Neural crest cell (in vitro differentiated cells): Measurements from ENCODE around the gene TSPAN18. TPM values are rescaled to one million over a fixed set of nuclear protein-coding genes. Genes with fewer than 3 reads are reported as not detected.

ENCODE experiments used
- DNase-seq: peaks from one replicate; pipeline ENCODE4 v3.0.0; 2021; ENCODE audit warnings: low read depth, mixed read lengths, low spot score
- H3K27ac Mint-ChIP-seq: one replicate; pipeline ENCODE4 v1.8.0; 2021; ENCODE audit warnings: mild to moderate bottlenecking, mixed read lengths; ENCODE audit not compliant: unreplicated experiment
- H3K27me3 Mint-ChIP-seq: 2 replicates; pipeline ENCODE4 v1.8.0; 2021; ENCODE audit warnings: low read depth, mild to moderate bottlenecking, mixed read lengths
- H3K36me3 Mint-ChIP-seq: 2 replicates; pipeline ENCODE4 v1.8.0; 2021; ENCODE audit warnings: low read depth, mild to moderate bottlenecking, mixed read lengths
- H3K4me1 Mint-ChIP-seq: 2 replicates; pipeline ENCODE4 v1.8.0; 2021; ENCODE audit warnings: mixed read lengths
- H3K4me3 Mint-ChIP-seq: one replicate; pipeline ENCODE4 v1.8.0; 2021; ENCODE audit warnings: mild to moderate bottlenecking, mixed read lengths
- H3K9me3 Mint-ChIP-seq: 2 replicates; pipeline ENCODE4 v1.8.0; 2021; ENCODE audit warnings: mixed read lengths
- CTCF ChIP-seq: fragments of 200-600 bp; sonication (generic); conservative IDR thresholded peaks from 2 replicates; pipeline ENCODE4 v1.5.0; 2021; ENCODE audit warnings: antibody characterized with exemption, mild to moderate bottlenecking
- total RNA-seq: library from RNA; stranded (reverse); gene quantifications from 2 replicates; pipeline ENCODE4 v1.2.1, GENCODE V29; 2021

The TSPAN18 gene
- total RNA-seq, 1 donor from 2014 or later, result 125 TPM

GRCh38 chr11:44853666-44854065 is 126.9 kb downstream of the TSPAN18 start:
- no peak for DNase-seq
- Mint-ChIP-seq H3K4me1 (peaks cover 72% of the 10 kb centered on the region), H3K9me3 (no peaks in the 10 kb centered on the region), H3K27me3 (no peaks in the 10 kb centered on the region), H3K4me3 (no peak overlapping the region), H3K27ac (no peak overlapping the region), H3K36me3 (no peaks in the 10 kb centered on the region)
- no peak for TF ChIP-seq CTCF

GRCh38 chr11:44854086-44854485 is 127.3 kb downstream of the TSPAN18 start:
- no peak for DNase-seq
- H3K4me3 Mint-ChIP-seq, result no peak overlapping the region
- H3K4me1 Mint-ChIP-seq, result peaks cover 73% of the 10 kb centered on the region
- H3K9me3 Mint-ChIP-seq, result no peaks in the 10 kb centered on the region
- H3K27ac Mint-ChIP-seq, result no peak overlapping the region
- no peaks in the 10 kb centered on the region for H3K36me3 Mint-ChIP-seq
- TF ChIP-seq CTCF, result no peak
- H3K27me3 Mint-ChIP-seq, result no peaks in the 10 kb centered on the region

GRCh38 chr11:44854741-44855492 is 128.2 kb downstream of the TSPAN18 start:
- Mint-ChIP-seq H3K4me1 (peaks cover 71% of the 10 kb centered on the region), H3K27me3 (no peaks in the 10 kb centered on the region), H3K27ac (peak overlapping the region; percentile 81), H3K4me3 (no peak overlapping the region), H3K36me3 (no peaks in the 10 kb centered on the region), H3K9me3 (no peaks in the 10 kb centered on the region)
- DNase-seq, result no peak
- TF ChIP-seq CTCF, result no peak

GRCh38 chr11:44855493-44855849 is 128.7 kb downstream of the TSPAN18 start:
- peaks cover 2% of the 10 kb centered on the region for H3K36me3 Mint-ChIP-seq
- H3K4me3 Mint-ChIP-seq, result no peak overlapping the region
- no peak overlapping the region for H3K27ac Mint-ChIP-seq
- no peaks in the 10 kb centered on the region for H3K9me3 Mint-ChIP-seq
- H3K4me1 Mint-ChIP-seq, result peaks cover 69% of the 10 kb centered on the region
- TF ChIP-seq CTCF, result no peak
- no peak for DNase-seq
- H3K27me3 Mint-ChIP-seq, result no peaks in the 10 kb centered on the region

- H3K9me3 Mint-ChIP-seq, result no peaks in the 10 kb centered on the region
- H3K27me3 Mint-ChIP-seq, result no peaks in the 10 kb centered on the region
- peak overlapping the region; percentile 32 for H3K27ac Mint-ChIP-seq
- no peak overlapping the region for H3K4me3 Mint-ChIP-seq
- TF ChIP-seq CTCF, result no peak
- H3K36me3 Mint-ChIP-seq, result peaks cover 3% of the 10 kb centered on the region
- peaks cover 67% of the 10 kb centered on the region for H3K4me1 Mint-ChIP-seq
- no peak for DNase-seq
Measured at GRCh38 chr11:44857490-44858090, 130.8 kb downstream of the TSPAN18 start.
